K562 (cell line): ENCODE measurements around the gene FBXW7. TPM values are rescaled to one million over a fixed set of nuclear protein-coding genes. Genes with fewer than 3 reads are reported as not detected.

Experiments
- ATAC-seq: fragments of 200-7000 bp; cut with Tn5 transposase; 3 replicates; pipeline ENCODE4 v1.9.1; 2020; ENCODE audit warnings: moderate library complexity
- BruUV-seq: library from RNA; stranded (reverse); fragments of 400-500 nt; replicated peaks from 2 replicates; lab custom pipeline; 2021; lab: Mats Ljungman, UMichigan
- CTCF ChIA-PET: fragments of 300-600 bp; formaldehyde crosslinking; extraction: SDS; loops from one replicate; lab custom pipeline; 2021; ENCODE audit warnings: low intra/inter-chr PET ratio; lab: Yijun Ruan, JAX
- POLR2A ChIA-PET: fragments of 300-600, 350-650 bp; sonication (Branson Sonifier 250); formaldehyde crosslinking; extraction: SDS; loops from one replicate; lab custom pipeline; 2021; ENCODE audit warnings: antibody characterized with exemption, inconsistent platforms; lab: Yijun Ruan, JAX
- DNase-seq, 4 experiments: peaks; one replicate each; pipeline versions ENCODE4 v3.0.0 to v3.0.0-alpha.2; 2011 to 2018; ENCODE audit warnings: low spot score in 3 of 4, mixed read lengths in 3 of 4; ENCODE audit errors: extremely low read depth in 1 of 4
- FAIRE-seq: peaks from 2 replicates; lab custom pipeline; 2011; peaks lifted over from hg19 to GRCh38; lab: Jason Lieb, UNC
- H2AFZ ChIP-seq: 2 replicates; pipeline ENCODE4 v1.6.0; 2011; ENCODE audit warnings: low read depth, low read length, control low read depth, inconsistent platforms
- H3K27ac ChIP-seq: fragments of 200-600 bp; 3 replicates; pipeline ENCODE4 v1.8.0; 2011; ENCODE audit warnings: low read depth, mild to moderate bottlenecking, control low read depth, inconsistent platforms, low read length, moderate library complexity, mixed read lengths; ENCODE audit errors: extremely low read depth
- H3K27me3 ChIP-seq, 2 experiments: fragments of 300-600 bp in 1 of 2; 2 replicates in 1 of 2; 3 replicates in 1 of 2; pipeline versions ENCODE4 v1.6.0 to v1.8.0; 2011; ENCODE audit warnings: inconsistent platforms in 2 of 2, low read length in 2 of 2, mild to moderate bottlenecking in 1 of 2, mixed read lengths in 1 of 2, moderate library complexity in 1 of 2; ENCODE audit not compliant: control insufficient read depth in 2 of 2, insufficient read depth in 2 of 2
- H3K36me3 ChIP-seq: fragments of 300-600 bp; 3 replicates; pipeline ENCODE4 v1.8.0; 2011; ENCODE audit warnings: mild to moderate bottlenecking, low read length, inconsistent platforms; ENCODE audit not compliant: control insufficient read depth, insufficient read depth
- H3K4me1 ChIP-seq, 2 experiments: fragments of 200-600 bp in 1 of 2; replicated peaks in 1 of 2; 2 replicates in 1 of 2; 3 replicates in 1 of 2; pipeline versions ENCODE4 v1.5.1 to v1.8.0; 2011; ENCODE audit warnings: inconsistent platforms in 2 of 2, low read length in 2 of 2, mild to moderate bottlenecking in 1 of 2, mixed read lengths in 1 of 2, moderate library complexity in 1 of 2; ENCODE audit not compliant: control insufficient read depth in 2 of 2, insufficient read depth in 2 of 2
- H3K4me2 ChIP-seq: 2 replicates; pipeline ENCODE4 v1.6.1; 2011; ENCODE audit warnings: low read length, control low read depth, inconsistent platforms, mixed read lengths; ENCODE audit not compliant: insufficient read depth
- H3K4me3 ChIP-seq: fragments of 200-600 bp; sonication (generic), shearing (Covaris generic); 2 replicates; pipeline ENCODE4 v1.5.1; 2016; ENCODE audit warnings: control low read depth, inconsistent platforms
- H3K79me2 ChIP-seq: fragments of 200-600 bp; 3 replicates; pipeline ENCODE4 v1.8.0; 2011; ENCODE audit warnings: low read length, inconsistent platforms; ENCODE audit not compliant: control insufficient read depth, insufficient read depth
- H3K9ac ChIP-seq, 2 experiments: 2 replicates each; pipeline versions ENCODE4 v1.6.0 to v1.6.1; 2011; ENCODE audit warnings: low read depth in 2 of 2, low read length in 2 of 2, control low read depth in 1 of 2, inconsistent platforms in 1 of 2, mild to moderate bottlenecking in 1 of 2, mixed read lengths in 1 of 2; ENCODE audit not compliant: insufficient read depth in 1 of 2
- H3K9me1 ChIP-seq: one replicate; pipeline ENCODE4 v1.6.0; 2011; ENCODE audit warnings: inconsistent platforms, mild to moderate bottlenecking, low read length, moderate library complexity; ENCODE audit not compliant: control insufficient read depth, insufficient read depth
- H3K9me3 ChIP-seq: replicated peaks from 2 replicates; pipeline ENCODE4 v1.5.1; 2011; ENCODE audit warnings: low read depth, low read length, inconsistent platforms; ENCODE audit not compliant: control insufficient read depth, insufficient read depth
- H4K20me1 ChIP-seq: replicated peaks from 2 replicates; pipeline ENCODE4 v1.6.1; 2011; ENCODE audit warnings: low read length, inconsistent platforms, mixed read lengths; ENCODE audit not compliant: control insufficient read depth, insufficient read depth
- ARID1B ChIP-seq: fragments of 450-650 bp; IDR thresholded peaks from 2 replicates; pipeline ENCODE4 v1.6.1; 2016; ENCODE audit warnings: antibody characterized with exemption, mild to moderate bottlenecking, inconsistent platforms
- CBFA2T3 ChIP-seq: fragments of 450-650 bp; IDR thresholded peaks from 2 replicates; pipeline ENCODE4 v1.6.1; 2017
- CBX5 ChIP-seq: IDR thresholded peaks from 2 replicates; pipeline ENCODE4 v1.6.1; 2014; ENCODE audit warnings: low read depth, borderline replicate concordance
- CEBPG ChIP-seq, 3 experiments: fragments of 200-800 bp in 1 of 3; sonication (Bioruptor generic) in 1 of 3; sonication (generic) in 1 of 3; formaldehyde crosslinking in 1 of 3; IDR thresholded peaks in 2 of 3; conservative IDR thresholded peaks in 1 of 3; 2 replicates each; pipeline versions ENCODE4 v1.6.1 to v1.8.0; 2016 to 2022; ENCODE audit warnings: missing compliant biosample characterization in 2 of 3, missing genetic modification characterization in 2 of 3, mild to moderate bottlenecking in 1 of 3, missing genetic modification reagents in 1 of 3
- EP300 ChIP-seq: IDR thresholded peaks from 2 replicates; pipeline ENCODE4 v1.6.1; 2012; ENCODE audit warnings: low read length, improper control_type of control experiment
- FOXA3 ChIP-seq, 2 experiments: fragments of 450-650 bp in 1 of 2; sonication (generic) in 1 of 2; formaldehyde crosslinking; IDR thresholded peaks in 1 of 2; conservative IDR thresholded peaks in 1 of 2; 2 replicates each; pipeline versions ENCODE4 v1.4.0 to v1.8.0; 2020 to 2022; ENCODE audit warnings: mild to moderate bottlenecking in 2 of 2, missing genetic modification reagents in 1 of 2
- SMARCC2 ChIP-seq: fragments of 450-650 bp; IDR thresholded peaks from 2 replicates; pipeline ENCODE4 v1.6.1; 2017; ENCODE audit warnings: antibody characterized with exemption, moderate library complexity, mild to moderate bottlenecking, low read depth
- SOX6 ChIP-seq: fragments of 450-650 bp; IDR thresholded peaks from 2 replicates; pipeline ENCODE4 v1.6.1; 2014; ENCODE audit warnings: mild to moderate bottlenecking
- TCF3 ChIP-seq: sonication (generic); formaldehyde crosslinking; IDR thresholded peaks from 2 replicates; pipeline ENCODE4 v1.4.0; 2020; ENCODE audit warnings: mild to moderate bottlenecking, missing genetic modification reagents
- TEAD4 ChIP-seq, 2 experiments: sonication (generic) in 1 of 2; formaldehyde crosslinking in 1 of 2; IDR thresholded peaks; 2 replicates each; pipeline versions ENCODE4 v1.6.1 to v1.8.0; 2012 to 2022; ENCODE audit warnings: borderline replicate concordance in 1 of 2, inconsistent platforms in 1 of 2, low read length in 1 of 2, mild to moderate bottlenecking in 1 of 2, missing genetic modification reagents in 1 of 2
- ZNF3 ChIP-seq: fragments of 250-450 bp; sonication (Bioruptor Pico); IDR thresholded peaks from 2 replicates; pipeline ENCODE4 v1.5.0; 2021; ENCODE audit warnings: mild to moderate bottlenecking, moderate library complexity
- ZNF354B ChIP-seq: fragments of 250-450 bp; sonication (Bioruptor Pico); IDR thresholded peaks from 2 replicates; pipeline ENCODE4 v1.4.0; 2020
- WGBS: fragments of 100-300 bp; shearing (Covaris generic); methylation state at CpG from one replicate; pipeline ENCODE4 v1.1.6; 2016; ENCODE audit warnings: low coverage, mixed read lengths; ENCODE audit not compliant: insufficient coverage; ENCODE audit errors: missing lambda C conversion rate; 5-methylcytosine and 5-hydroxymethylcytosine counted together
- in situ Hi-C: fragments of 300-500 bp; cut with MboI; formaldehyde crosslinking; loops from 4 replicates; pipeline ENCODE4 v1.15.0; 2018; ENCODE audit warnings: inconsistent platforms, mixed read lengths
- intact Hi-C: fragments of 100-400 bp; cut with micrococcal nuclease; formaldehyde crosslinking; loops from 2 replicates; pipeline ENCODE4 v1.14.2; 2022
- polyA plus RNA-seq, 8 experiments: library from polyadenylated mRNA; depleted of rRNA in 4 of 8; stranded (reverse) in 5 of 8; unstranded in 3 of 8; fragments of >200 nt; fragmentation: Nextera tagmentation in 2 of 8; fragmentation: Illumina TruSeq in 1 of 8; extraction: Ambion mirVana in 2 of 8; extraction: Trizol in 1 of 8; gene quantifications; 2 replicates each; pipeline versions ENCODE4 v1.2.1 to v1.2.3, GENCODE V29; 2011 to 2014; ENCODE audit warnings: inconsistent platforms in 1 of 8, missing spikeins in 1 of 8
- total RNA-seq, 7 experiments: library from RNA; depleted of rRNA in 6 of 7; stranded (reverse); fragments of >200 nt in 6 of 7; fragmentation: Illumina TruSeq in 2 of 7; extraction: Trizol in 2 of 7; gene quantifications; 2 replicates each; pipeline versions ENCODE4 v1.2.1 to v1.2.3, GENCODE V29; 2011 to 2021; ENCODE audit warnings: low replicate concordance in 1 of 7
- TF ChIP-seq, protein P1 (sequence below): fragments of 250-450 bp; sonication (Bioruptor Pico); IDR thresholded peaks from 2 replicates; pipeline ENCODE4 v1.8.0; 2021; ENCODE audit warnings: moderate library complexity, mild to moderate bottlenecking, inconsistent platforms
- TF ChIP-seq, protein P2 (sequence below): fragments of 250-450 bp; sonication (Bioruptor Pico); IDR thresholded peaks from 2 replicates; pipeline ENCODE4 v1.4.0; 2020; ENCODE audit warnings: borderline replicate concordance

FBXW7 gene
- total and polyA plus RNA-seq, 9 of the 15 experiments (the other 6 are each of a cell fraction or from before 2014, with no cell fraction given) = 6.8 to 44.2 (median 16.4) TPM

DNA sequence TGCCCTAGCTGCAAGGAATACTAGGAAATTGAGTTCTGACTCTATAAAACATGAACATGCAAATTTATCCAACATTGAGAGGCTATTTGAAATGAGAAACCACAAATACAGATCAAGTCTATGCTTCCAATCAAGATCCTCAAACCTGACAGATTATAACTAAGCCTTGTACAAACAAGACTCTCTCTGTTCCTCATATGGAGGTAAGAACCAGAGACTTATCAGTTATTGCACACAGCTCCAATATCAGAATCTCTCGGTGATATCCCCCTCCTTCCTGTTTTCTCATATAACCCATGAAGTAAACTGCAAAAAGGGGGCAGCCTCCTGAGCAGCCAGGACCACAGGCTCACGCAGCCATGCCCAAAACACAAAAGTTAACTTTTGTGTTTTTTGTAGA is 36.5 kb downstream of the FBXW7 start:
- intact Hi-C loops = loop anchor here (5.0 kb wide), 1 partner anchor 37 kb away; no protein-coding TSS in a partner anchor
- H3K27me3 ChIP-seq = no peaks in the 10 kb centered on the region
- POLR2A ChIA-PET = interaction anchor here (1.3 kb wide), 1 partner anchor 43 kb away, joined by 3 read pairs; no protein-coding TSS in a partner anchor
- TF ChIP-seq FOXA3 (CRISPR knock-in tag; conservative IDR thresholded peaks at IDR 0.05 in 1 of 2, IDR thresholded peaks at IDR 0.05 in 1 of 2) = peak; percentile 82 to 92; a peak in 3 of 4 replicates
- no peak for TF ChIP-seq SMARCC2
- TF ChIP-seq TCF3 = 0 out of 2 replicates have a peak, but pooled peaks have one; percentile 13
- TF ChIP-seq ZNF354B (CRISPR knock-in tag) = no peak
- no peak for TF ChIP-seq CBX5
- TF ChIP-seq CBFA2T3 = peak; percentile 26; the same call in 1 of the 2 replicates
- TF ChIP-seq TEAD4 (IDR thresholded peaks at IDR 0.05; ENCODE audit: low read length) = 0 out of 2 replicates have a peak, but pooled peaks have one; percentile 21
- TF ChIP-seq TEAD4 (CRISPR knock-in tag; IDR thresholded peaks at IDR 0.05; ENCODE audit: borderline replicate concordance) = no peak
- TF ChIP-seq SOX6 = peak; percentile 19; the same call in 1 of the 2 replicates
- peak; percentile 26; the same call in 1 of the 2 replicates for TF ChIP-seq ARID1B
- no peak for TF ChIP-seq EP300
- no peak for TF ChIP-seq ZNF3 (CRISPR knock-in tag)
- no peak for TF ChIP-seq CEBPG (CRISPR knock-in tag; IDR thresholded peaks at IDR 0.05)
- no peak for TF ChIP-seq CEBPG (tag; conservative IDR thresholded peaks at IDR 0.05 in 1 of 2, IDR thresholded peaks at IDR 0.05 in 1 of 2)
- TF ChIP-seq, protein P1, sequence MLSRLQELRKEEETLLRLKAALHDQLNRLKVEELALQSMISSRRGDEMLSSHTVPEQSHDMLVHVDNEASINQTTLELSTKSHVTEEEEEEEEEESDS = no peak
- TF ChIP-seq, protein P2, sequence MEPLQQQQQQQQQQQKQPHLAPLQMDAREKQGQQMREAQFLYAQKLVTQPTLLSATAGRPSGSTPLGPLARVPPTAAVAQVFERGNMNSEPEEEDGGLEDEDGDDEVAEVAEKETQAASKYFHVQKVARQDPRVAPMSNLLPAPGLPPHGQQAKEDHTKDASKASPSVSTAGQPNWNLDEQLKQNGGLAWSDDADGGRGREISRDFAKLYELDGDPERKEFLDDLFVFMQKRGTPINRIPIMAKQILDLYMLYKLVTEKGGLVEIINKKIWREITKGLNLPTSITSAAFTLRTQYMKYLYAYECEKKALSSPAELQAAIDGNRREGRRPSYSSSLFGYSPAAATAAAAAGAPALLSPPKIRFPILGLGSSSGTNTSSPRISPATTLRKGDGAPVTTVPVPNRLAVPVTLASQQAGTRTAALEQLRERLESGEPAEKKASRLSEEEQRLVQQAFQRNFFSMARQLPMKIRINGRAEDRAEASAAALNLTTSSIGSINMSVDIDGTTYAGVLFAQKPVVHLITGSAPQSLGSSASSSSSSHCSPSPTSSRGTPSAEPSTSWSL (CRISPR knock-in tag) = no peak
- no peaks in the 10 kb centered on the region for H3K9me3 ChIP-seq
- BruUV-seq = no TSS peak
- H3K36me3 ChIP-seq = no peaks in the 10 kb centered on the region
- FAIRE-seq = peak; percentile 32
- no peak for ATAC-seq
- H3K9ac ChIP-seq = no peak overlapping the region
- H4K20me1 ChIP-seq = peaks cover 28% of the 10 kb centered on the region
- no peak overlapping the region for H3K27ac ChIP-seq
- H3K4me1 ChIP-seq = peaks cover 0 to 8% of the 10 kb centered on the region in 2 experiments; a peak in 3 of 5 replicates
- H3K79me2 ChIP-seq = peaks cover 35% of the 10 kb centered on the region
- no peak for DNase-seq
- no peak overlapping the region for H3K4me3 ChIP-seq
- in situ Hi-C loops = loop anchor here (5.0 kb wide), 1 partner anchor 138 kb away; no protein-coding TSS in a partner anchor
- CTCF ChIA-PET = interaction anchor here (0.6 to 4.7 kb wide), 2 partner anchors 103 to 141 kb away, joined by 3 to 39 read pairs; no protein-coding TSS in a partner anchor
- no peak overlapping the region for H2AFZ ChIP-seq
- H3K9me1 ChIP-seq = no peaks in the 10 kb centered on the region
- WGBS = 6% methylated on average over 2 of the region's 2 CpGs
- no peak overlapping the region for H3K4me2 ChIP-seq
